Omental fat pad (tissue), 4 donors: ENCODE results near the gene BCAP31. TPM values are rescaled to one million over a fixed set of nuclear protein-coding genes. Genes with fewer than 3 reads are reported as not detected.

Source experiments
- ATAC-seq: fragments of 150-250 bp; one replicate; pipeline ENCODE4 v1.9.1; 2016; ENCODE audit warnings: mild to moderate bottlenecking, moderate library complexity; ENCODE audit not compliant: low FRiP score
- DNase-seq: peaks from one replicate; pipeline ENCODE4 v3.0.0-alpha.2; 2019; ENCODE audit warnings: low spot score
- CTCF ChIP-seq, 3 donors: fragments of 450-650 bp; IDR thresholded peaks; one replicate each; pipeline ENCODE4 v1.5.1; 2016 to 2017; ENCODE audit warnings: antibody characterized with exemption in 3 of 3, mild to moderate bottlenecking in 3 of 3, moderate library complexity in 2 of 3
- total RNA-seq, 4 donors: library from RNA; depleted of rRNA; stranded (reverse); fragments of >200 nt; gene quantifications; one replicate each; pipeline ENCODE4 v1.1.0, GENCODE V29; 2016

Gene BCAP31
- total RNA-seq = 100 to 1,000 TPM; 119 to 421 (median 240) TPM

DNA sequence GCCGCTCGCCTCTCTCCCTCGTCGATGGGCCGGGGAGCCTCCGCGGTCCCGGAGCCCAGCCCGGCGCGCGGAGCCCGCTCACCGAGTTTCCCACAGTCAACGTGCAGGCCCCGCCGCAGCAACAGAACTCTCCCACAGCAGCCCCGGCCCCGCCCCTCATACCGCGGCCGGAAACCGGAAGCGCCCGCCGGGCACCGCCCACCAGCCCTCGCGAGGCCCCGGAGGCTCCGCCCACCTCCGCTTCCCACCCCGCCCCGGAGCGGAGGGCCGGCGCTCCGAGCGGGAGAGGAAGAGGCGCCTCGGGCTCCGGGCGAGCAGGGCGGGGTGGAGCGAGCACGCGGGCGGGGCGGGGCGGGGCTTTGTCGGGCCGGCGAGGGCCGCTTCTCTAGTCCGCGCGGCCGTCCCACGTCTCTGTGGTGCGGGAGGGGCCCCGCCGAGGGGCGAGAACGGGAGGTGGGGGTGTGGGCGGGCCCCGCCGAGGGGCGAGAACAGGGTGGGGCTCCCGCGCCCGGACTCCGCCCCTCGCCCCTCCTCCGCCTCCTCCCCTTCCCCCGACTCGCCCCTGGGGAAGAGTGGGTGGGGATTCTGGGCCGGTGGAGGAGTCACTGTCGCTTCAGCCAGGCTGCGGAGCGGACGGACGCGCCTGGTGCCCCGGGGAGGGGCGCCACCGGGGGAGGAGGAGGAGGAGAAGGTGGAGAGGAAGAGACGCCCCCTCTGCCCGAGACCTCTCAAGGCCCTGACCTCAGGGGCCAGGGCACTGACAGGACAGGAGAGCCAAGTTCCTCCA is at the start of gene BCAP31, which contains the start of gene ABCD1:
Gene BCAP31 (minus strand): TSS at position 136 of the 787 bp plus-strand sequence. CDS start 1,143 bp downstream, outside the sequence.
Gene ABCD1 (plus strand): TSS at position 605 of the 787 bp plus-strand sequence. CDS start 411 bp downstream, outside the sequence.
- peak; percentile 80 for ATAC-seq
- peak; percentile 47 for DNase-seq
- no peak for TF ChIP-seq CTCF (IDR thresholded peaks at IDR 0.05)

GRCh38 chrX:153773218-153773611 is 49.0 kb upstream of the BCAP31 start:
- DNase-seq (no peak), ATAC-seq (no peak)
- TF ChIP-seq CTCF (IDR thresholded peaks at IDR 0.05) = no peak

DNA sequence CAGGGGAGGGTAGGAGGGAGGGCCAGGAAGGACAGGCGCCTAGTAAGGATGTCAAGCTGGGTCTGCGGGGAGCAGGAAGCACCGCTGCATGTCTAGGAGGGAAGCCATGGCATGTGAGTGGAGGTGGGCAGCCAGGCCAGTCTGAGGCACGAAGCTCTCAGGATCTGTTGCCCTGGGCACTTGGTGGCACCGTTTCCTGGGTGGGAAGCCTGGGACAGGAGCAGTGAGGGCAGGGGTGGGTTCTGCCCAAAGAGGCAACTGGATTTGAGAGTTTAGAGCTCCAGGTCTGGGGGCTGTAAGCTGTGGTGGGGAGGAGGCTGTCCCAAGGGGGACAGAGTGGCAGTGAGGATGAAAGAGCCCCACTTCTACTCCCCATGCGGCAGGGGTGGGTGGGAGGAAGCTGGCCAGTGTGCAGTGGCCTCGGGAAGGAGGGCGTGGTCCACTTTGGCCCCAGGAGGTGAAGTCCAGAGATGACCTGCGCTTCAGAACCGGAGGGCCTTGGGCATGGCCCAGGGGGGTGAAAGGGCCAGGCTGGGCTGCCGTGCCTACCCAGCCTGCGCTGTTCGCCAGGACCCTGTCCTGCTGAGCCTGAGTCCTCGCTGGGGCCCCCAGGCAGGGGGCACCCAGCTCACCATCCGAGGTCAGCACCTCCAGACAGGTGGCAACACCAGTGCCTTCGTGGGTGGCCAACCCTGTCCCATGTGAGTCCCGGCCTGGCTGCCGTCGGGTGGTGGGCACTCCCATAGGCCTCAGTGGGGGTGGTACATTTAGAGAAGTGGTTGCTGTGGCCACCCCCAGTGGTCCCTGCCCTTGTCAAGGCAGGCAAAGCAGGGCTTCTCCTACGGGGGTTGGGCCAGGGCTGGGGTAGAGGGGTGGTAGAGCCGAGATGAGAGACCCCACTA is 48.4 kb upstream of the BCAP31 start:
- DNase-seq (no peak), ATAC-seq (no peak)
- no peak for TF ChIP-seq CTCF (IDR thresholded peaks at IDR 0.05)

DNA sequence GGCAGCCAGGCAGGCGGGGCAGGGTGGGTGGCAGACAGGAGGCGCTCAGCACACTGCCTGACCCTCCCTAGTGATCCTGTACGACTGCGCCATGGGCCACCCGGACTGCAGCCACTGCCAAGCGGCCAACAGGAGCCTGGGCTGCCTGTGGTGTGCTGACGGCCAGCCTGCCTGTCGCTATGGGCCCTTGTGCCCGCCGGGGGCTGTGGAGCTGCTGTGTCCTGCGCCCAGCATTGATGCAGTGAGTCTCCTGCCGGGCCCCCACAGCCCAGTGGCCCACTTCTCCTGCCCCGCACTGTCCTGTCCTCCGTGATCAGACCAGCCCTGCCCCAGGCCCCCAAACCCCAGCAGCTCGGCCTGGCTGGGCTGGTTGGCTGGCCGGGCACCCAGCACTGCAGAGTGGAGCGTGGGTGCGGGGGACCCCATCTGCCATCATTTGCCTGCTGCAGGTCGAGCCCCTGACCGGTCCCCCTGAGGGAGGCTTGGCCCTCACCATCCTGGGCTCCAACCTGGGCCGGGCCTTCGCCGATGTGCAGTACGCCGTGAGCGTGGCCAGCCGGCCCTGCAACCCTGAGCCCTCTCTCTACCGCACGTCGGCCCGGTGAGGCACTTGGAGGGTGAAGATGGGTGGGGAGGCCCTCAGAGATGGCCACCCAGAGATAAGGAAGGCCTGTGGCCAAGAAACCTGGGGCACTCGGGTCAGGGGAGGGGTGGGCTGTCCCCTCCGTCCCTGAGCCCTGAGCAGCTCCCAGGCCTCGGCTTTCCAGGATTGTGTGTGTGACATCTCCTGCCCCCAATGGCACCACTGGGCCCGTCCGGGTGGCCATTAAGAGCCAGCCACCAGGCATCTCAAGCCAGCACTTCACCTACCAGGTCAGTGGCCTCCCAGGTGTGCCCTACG is 47.5 kb upstream of the BCAP31 start:
- no peak for DNase-seq
- no peak for ATAC-seq
- TF ChIP-seq CTCF (IDR thresholded peaks at IDR 0.05) = no peak

DNA sequence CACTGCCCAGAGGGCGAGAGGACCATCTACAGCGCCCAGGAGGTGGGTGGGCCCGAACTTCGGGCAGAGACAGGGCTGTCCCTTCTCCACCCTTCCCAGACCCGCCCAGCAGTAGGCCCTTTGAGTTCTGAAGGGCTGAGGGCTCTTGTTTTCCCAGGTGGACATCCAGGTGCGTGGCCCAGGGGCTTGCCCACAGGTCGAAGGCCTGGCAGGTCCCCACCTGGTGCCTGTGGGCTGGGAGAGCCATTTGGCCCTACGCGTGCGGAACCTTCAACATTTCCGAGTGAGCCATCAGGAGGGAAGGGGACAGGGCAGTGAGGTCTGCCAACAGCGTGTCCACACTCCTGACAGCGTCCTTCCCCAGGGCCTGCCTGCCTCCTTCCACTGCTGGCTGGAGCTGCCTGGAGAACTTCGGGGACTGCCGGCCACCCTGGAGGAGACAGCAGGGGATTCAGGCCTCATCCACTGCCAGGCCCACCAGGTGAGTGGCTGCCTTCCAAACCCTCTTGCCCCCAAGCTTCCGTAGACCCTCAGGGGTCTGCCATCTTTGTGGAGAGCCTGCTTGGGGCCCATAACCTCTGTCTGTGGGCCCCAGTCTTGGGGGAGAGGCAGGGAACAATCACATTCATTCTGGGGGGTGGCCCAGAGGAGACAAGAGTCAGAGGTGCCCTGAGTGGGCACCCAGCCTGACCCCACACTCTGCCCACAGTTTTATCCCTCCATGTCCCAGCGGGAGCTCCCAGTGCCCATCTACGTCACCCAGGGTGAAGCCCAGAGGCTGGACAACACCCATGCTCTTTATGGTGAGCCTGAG is 46.6 kb upstream of the BCAP31 start:
- no peak for TF ChIP-seq CTCF (IDR thresholded peaks at IDR 0.05)

More for the DNA sequence above, 46.6 kb upstream of the BCAP31 start:
- no peak for ATAC-seq
- DNase-seq = no peak
